HEK293 (cell line): Measurements from ENCODE around the gene ORAI2.

Experiments
- ZNF175 ChIP-seq: fragments of 450-650 bp; formaldehyde crosslinking; IDR thresholded peaks from 2 replicates; pipeline ENCODE4 v1.5.1; 2016; ENCODE audit warnings: missing biosample characterization, missing genetic modification characterization
- ZNF292 ChIP-seq: fragments of 450-650 bp; formaldehyde crosslinking; IDR thresholded peaks from 2 replicates; pipeline ENCODE4 v1.5.1; 2016; ENCODE audit warnings: low read depth, missing biosample characterization, missing genetic modification characterization, borderline replicate concordance
- ZNF664 ChIP-seq: fragments of 450-650 bp; formaldehyde crosslinking; IDR thresholded peaks from 2 replicates; pipeline ENCODE4 v1.5.1; 2016; ENCODE audit warnings: missing biosample characterization, missing genetic modification characterization
- ZNF747 ChIP-seq: fragments of 450-650 bp; formaldehyde crosslinking; IDR thresholded peaks from 2 replicates; pipeline ENCODE4 v1.5.1; 2016; ENCODE audit warnings: missing biosample characterization, missing genetic modification characterization
- TF ChIP-seq, protein P1 (sequence below): fragments of 450-650 bp; formaldehyde crosslinking; IDR thresholded peaks from 2 replicates; pipeline ENCODE4 v1.5.1; 2016; ENCODE audit warnings: missing biosample characterization, missing genetic modification characterization
- TF ChIP-seq, protein P2 (sequence below): fragments of 450-650 bp; formaldehyde crosslinking; IDR thresholded peaks from 2 replicates; pipeline ENCODE4 v1.5.1; 2017; ENCODE audit warnings: missing biosample characterization, missing genetic modification characterization

DNA sequence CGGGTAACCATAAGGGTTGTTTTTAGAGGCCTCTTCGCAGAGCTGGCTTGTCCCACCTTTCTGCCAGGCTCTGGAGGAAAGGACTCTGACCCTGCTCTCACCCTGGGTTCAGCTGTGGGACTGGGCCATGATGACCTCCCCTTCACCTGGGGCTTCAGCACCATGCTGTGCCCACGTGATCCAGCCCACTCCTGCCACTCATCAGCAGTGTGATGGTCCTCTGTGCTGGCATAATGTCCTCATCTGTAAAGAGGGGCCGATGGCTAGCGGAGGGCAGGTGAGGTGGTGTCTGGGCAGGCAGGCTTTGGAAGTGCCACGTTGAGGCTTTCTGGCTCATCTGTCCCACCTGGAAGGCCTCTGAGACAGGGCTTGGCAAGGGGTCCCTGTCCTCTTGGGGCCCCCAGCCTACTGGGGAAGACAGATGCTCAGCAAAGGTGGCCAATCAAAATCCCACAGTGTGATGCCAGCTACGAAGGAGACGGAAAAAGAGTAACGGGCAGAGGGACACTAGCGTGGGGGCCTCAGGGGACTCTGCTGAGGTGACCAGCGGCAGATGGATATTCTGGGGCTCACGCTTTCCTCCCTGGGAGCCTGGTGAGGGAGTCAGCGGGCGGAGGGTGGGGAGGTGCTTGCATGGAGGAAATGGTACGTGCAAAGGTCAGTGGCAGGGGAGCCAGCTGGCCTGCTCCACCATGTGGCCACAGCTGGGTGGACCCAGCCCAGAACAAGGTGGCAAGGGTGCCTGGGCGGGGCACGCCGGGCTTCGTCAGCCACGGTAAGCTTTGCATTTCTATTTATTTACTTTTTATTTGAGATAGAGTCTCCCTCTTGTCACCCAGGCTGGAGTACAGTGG lies 36.8 kb downstream of the ORAI2 start:
- TF ChIP-seq ZNF664 (tag by site-specific recombination): no peak
- TF ChIP-seq ZNF747 (tag by site-specific recombination): no peak
- TF ChIP-seq ZNF175: no peak
- no peak for TF ChIP-seq ZNF292 (tag by site-specific recombination)
- TF ChIP-seq, protein P1, sequence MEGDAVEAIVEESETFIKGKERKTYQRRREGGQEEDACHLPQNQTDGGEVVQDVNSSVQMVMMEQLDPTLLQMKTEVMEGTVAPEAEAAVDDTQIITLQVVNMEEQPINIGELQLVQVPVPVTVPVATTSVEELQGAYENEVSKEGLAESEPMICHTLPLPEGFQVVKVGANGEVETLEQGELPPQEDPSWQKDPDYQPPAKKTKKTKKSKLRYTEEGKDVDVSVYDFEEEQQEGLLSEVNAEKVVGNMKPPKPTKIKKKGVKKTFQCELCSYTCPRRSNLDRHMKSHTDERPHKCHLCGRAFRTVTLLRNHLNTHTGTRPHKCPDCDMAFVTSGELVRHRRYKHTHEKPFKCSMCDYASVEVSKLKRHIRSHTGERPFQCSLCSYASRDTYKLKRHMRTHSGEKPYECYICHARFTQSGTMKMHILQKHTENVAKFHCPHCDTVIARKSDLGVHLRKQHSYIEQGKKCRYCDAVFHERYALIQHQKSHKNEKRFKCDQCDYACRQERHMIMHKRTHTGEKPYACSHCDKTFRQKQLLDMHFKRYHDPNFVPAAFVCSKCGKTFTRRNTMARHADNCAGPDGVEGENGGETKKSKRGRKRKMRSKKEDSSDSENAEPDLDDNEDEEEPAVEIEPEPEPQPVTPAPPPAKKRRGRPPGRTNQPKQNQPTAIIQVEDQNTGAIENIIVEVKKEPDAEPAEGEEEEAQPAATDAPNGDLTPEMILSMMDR (tag by site-specific recombination): no peak
- TF ChIP-seq, protein P2, sequence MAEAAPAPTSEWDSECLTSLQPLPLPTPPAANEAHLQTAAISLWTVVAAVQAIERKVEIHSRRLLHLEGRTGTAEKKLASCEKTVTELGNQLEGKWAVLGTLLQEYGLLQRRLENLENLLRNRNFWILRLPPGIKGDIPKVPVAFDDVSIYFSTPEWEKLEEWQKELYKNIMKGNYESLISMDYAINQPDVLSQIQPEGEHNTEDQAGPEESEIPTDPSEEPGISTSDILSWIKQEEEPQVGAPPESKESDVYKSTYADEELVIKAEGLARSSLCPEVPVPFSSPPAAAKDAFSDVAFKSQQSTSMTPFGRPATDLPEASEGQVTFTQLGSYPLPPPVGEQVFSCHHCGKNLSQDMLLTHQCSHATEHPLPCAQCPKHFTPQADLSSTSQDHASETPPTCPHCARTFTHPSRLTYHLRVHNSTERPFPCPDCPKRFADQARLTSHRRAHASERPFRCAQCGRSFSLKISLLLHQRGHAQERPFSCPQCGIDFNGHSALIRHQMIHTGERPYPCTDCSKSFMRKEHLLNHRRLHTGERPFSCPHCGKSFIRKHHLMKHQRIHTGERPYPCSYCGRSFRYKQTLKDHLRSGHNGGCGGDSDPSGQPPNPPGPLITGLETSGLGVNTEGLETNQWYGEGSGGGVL (tag by site-specific recombination): no peak
